Ovary (tissue), 1 donor: ENCODE measurements around the gene MRPL10.

ENCODE experiments used
- EP300 ChIP-seq: sonication (generic); formaldehyde crosslinking; IDR thresholded peaks from one replicate; pipeline ENCODE4 v1.6.1; 2017; ENCODE audit warnings: antibody characterized with exemption
- POLR2A ChIP-seq: fragments of 450-650 bp; IDR thresholded peaks from one replicate; pipeline ENCODE4 v1.6.1; 2017; ENCODE audit warnings: antibody characterized with exemption, mild to moderate bottlenecking, moderate library complexity

DNA sequence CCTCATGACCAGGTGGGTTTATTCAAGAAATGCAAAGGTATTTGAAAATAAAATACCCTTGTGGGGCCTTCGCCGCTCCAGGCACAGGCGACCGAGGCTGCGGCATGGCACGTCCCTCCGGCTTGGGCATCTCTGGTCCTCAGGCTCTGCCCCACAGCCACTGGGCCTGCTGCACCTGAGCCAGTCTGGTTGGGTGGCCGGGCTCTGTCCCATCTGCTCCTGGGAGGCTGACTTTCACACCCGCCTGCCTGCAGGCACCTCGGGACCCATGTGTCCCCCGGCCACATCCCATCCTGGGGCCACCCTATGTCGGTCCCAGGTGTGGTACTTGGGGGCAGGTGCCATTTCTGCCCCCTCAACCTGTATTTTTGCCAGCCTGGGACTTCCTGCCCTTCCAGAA lies 30.7 kb downstream of the MRPL10 start:
- TF ChIP-seq EP300 (no peak), POLR2A (no peak)
